WI38 (cell line): ENCODE results near the gene KCNH1.

Experiments
- H3K4me3 ChIP-seq: 2 replicates; pipeline ENCODE4 v1.5.1; 2011; ENCODE audit warnings: low read depth, mild to moderate bottlenecking, control low read depth, low read length
- TF ChIP-seq, protein P1 (sequence below): IDR thresholded peaks from 2 replicates; pipeline ENCODE4 v1.5.1; 2012; ENCODE audit warnings: low read depth, mild to moderate bottlenecking, control low read depth, low read length

KCNH1 gene

DNA sequence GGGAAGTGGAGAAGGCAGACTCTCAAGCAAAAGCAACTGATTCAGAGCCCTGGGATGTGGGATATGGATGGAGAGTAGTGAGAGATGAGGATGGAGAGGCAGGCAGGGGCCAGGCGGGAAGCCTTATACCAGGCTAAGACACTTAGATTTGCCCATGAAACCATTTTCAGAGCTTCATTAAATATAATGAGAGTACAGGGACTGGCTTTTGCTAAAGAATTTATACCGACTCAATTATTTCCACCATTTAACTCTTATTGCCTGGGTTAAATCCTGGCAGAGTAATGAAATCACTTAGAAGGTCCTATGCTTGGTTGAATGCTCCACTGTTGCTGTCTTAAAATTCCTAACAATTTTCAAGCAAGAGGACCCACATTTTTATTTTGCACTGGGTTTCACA lies 311.7 kb downstream of the KCNH1 start:
- TF ChIP-seq, protein P1, sequence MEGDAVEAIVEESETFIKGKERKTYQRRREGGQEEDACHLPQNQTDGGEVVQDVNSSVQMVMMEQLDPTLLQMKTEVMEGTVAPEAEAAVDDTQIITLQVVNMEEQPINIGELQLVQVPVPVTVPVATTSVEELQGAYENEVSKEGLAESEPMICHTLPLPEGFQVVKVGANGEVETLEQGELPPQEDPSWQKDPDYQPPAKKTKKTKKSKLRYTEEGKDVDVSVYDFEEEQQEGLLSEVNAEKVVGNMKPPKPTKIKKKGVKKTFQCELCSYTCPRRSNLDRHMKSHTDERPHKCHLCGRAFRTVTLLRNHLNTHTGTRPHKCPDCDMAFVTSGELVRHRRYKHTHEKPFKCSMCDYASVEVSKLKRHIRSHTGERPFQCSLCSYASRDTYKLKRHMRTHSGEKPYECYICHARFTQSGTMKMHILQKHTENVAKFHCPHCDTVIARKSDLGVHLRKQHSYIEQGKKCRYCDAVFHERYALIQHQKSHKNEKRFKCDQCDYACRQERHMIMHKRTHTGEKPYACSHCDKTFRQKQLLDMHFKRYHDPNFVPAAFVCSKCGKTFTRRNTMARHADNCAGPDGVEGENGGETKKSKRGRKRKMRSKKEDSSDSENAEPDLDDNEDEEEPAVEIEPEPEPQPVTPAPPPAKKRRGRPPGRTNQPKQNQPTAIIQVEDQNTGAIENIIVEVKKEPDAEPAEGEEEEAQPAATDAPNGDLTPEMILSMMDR, result no peak
- H3K4me3 ChIP-seq, result no peak overlapping the region

- no peak overlapping the region for H3K4me3 ChIP-seq
- TF ChIP-seq, protein P1, result no peak
These were observed 312.3 kb downstream of the KCNH1 start for GRCh38 chr1:210821615-210822014.

DNA sequence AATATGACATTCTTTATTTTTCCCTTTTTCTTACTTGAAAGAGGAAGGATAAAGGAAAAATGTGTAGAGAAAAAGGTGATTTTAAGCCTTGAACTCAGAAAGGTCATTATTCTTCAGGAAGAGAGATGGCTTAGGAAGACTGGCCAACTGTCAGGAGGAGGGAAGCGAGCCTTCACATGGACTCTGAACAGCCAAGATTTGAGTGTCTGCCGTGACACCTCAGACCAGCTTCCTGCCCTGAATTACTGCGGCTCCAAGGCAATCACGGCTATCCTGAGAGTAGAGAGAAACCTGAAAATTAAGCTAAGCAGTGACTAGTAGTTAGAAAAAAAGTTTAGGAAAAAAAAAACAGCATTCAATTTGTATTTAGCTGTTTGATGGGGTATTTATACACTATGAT lies 314.7 kb downstream of the KCNH1 start:
- TF ChIP-seq, protein P1, result no peak
- no peak overlapping the region for H3K4me3 ChIP-seq

DNA sequence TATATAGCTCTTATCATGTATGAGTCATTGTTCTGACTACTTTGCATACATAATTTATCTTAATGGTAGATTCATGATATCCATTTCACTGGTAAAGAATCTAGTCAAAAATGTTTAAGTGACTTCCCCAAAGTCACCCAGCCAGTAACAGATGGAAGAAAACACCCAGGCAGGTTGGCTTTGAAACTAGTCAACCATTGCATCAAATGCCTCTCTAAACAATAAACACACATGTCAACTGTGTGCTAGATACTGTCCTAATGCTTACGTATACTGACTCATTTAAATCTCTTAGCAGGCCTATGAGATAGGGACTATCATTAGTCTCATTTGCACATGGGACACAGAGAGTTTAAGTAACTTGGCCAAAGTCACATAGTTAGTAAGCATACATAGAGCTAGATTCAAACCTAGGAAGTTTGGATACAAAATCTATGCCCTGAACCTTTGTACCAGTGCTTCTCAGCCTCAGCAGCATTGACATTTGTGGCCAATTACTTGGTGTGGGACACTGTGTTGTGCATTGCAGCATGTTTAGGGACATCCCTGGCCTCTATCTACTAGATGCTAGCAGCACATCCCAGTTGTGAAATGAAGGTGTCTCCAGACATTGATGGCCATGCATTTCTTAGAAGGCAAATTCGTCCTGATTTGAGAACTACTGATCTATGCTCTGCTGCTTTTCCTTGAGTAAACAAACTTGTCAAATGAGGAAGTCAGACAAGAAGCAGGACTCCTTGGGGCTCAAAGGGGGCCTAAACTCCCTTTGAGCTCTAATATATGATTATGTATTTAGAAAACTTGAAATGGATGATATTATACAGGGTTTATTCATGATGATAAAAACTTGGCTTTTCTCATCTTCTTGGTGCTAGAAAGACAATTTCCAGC lies 316.3 kb downstream of the KCNH1 start:
- TF ChIP-seq, protein P1, result no peak
- no peak overlapping the region for H3K4me3 ChIP-seq

DNA sequence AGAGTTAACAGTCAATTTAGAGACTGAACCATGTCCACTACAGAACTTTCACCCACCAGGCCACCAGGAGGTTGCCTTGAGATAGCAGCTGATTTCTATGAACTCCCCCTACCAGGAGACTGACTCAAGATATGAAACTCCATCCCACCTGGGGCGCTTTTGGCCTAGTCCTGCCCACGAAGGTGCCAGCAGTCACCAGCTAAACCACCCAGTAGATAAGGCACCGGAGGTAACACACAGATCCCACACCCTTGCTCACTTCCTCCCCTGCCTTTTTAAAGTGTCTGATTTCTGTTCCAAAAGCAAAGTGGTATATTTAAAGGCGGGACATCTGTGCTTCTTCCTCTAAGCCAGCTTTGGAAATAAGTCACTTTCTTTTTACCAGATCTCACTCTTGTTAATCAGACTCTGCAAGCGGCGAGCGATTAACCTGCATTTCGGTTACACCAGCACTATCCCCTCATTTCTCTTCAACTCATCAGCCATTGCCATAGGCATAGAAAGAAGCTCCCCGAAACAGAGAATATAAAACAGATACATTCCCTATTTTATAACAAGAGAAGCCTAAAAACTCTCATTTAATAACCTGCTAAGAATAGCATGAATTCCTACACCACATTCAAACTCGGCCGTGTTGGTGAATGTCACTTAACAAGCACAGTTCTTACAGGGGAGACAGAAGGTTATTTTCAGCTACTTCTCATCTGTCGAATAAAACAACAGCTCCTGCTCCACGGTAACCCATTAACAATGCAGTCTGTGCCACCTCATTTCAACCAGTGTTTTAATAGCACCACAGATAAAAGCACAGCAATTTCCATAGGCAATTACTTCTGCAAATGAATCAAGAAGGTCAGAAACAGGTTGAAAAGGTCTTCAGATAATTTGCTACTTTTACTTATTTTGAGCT lies 318.1 kb downstream of the KCNH1 start:
- TF ChIP-seq, protein P1, result no peak
- no peak overlapping the region for H3K4me3 ChIP-seq

DNA sequence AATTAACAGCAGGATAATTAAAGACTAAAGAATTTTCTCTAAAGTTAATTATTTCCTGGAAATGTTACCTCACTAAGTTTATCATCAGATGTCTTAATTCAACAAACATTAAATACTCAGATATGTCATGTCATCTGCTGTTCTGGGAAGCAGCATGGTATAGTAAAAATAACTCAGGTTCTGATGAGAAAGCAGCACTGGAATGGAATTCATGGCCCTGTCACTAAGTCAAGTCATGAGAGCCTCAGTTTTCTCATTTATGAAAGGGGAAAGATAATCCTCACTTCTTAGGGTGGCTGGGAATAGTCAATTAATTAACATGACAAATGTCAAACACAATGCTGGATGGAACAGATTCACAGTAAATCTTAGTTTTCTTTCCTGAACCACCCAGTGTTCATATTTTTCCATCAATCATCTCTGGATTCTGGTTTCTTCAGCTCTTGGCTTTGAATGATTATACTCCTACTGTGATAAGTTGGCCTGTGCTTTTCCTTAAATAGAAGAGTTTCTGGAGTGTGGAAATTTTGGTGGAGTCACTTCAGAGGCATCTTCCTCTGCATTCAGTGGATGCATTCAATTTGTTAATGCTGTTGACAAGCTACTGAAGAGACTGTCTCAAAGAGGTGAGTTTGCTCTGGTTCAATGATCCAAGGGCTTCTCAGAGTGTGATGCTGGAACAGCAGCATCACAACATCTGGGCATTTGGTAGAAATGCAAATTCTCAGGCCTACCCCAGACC lies 319.4 kb downstream of the KCNH1 start:
- no peak overlapping the region for H3K4me3 ChIP-seq
- TF ChIP-seq, protein P1, result no peak
